Ovary (tissue), 9 donors: ENCODE results near the gene DST. TPM values are rescaled to one million over a fixed set of nuclear protein-coding genes. Genes with fewer than 3 reads are reported as not detected.

Source experiments
- DNase-seq, 5 donors: peaks; one replicate each; pipeline ENCODE4 v3.0.0-alpha.2; 2019 to 2020
- H3K27ac ChIP-seq, 2 donors: fragments of 200-600 bp; one replicate each; pipeline versions ENCODE4 v1.5.1 to v1.8.0; 2019 to 2022
- H3K27me3 ChIP-seq: fragments of 200-600 bp; one replicate; pipeline ENCODE4 v1.8.0; 2022
- H3K36me3 ChIP-seq: fragments of 200-600 bp; sonication (generic); one replicate; pipeline ENCODE4 v1.5.1; 2019
- H3K4me1 ChIP-seq: one replicate; pipeline ENCODE4 v1.8.1; 2013; ENCODE audit warnings: mild to moderate bottlenecking, moderate library complexity; ENCODE audit not compliant: insufficient read depth
- H3K4me3 ChIP-seq: fragments of 200-600 bp; sonication (generic); one replicate; pipeline ENCODE4 v1.5.1; 2017
- H3K9me3 ChIP-seq, 2 donors: fragments of 200-600 bp in 1 of 2; sonication (generic) in 1 of 2; one replicate each; pipeline versions ENCODE4 v1.5.1 to v1.8.1; 2013 to 2019; ENCODE audit warnings: mild to moderate bottlenecking in 1 of 2, moderate library complexity in 1 of 2
- CTCF ChIP-seq, 3 donors: fragments of 450-650 bp in 2 of 3; fragments of 200-600 bp in 1 of 3; IDR thresholded peaks; one replicate each; pipeline versions ENCODE4 v1.5.1 to v1.8.0; 2016 to 2022; ENCODE audit warnings: antibody characterized with exemption in 3 of 3, mild to moderate bottlenecking in 1 of 3
- EP300 ChIP-seq: sonication (generic); formaldehyde crosslinking; IDR thresholded peaks from one replicate; pipeline ENCODE4 v1.6.1; 2017; ENCODE audit warnings: antibody characterized with exemption
- POLR2A ChIP-seq: fragments of 450-650 bp; IDR thresholded peaks from one replicate; pipeline ENCODE4 v1.6.1; 2017; ENCODE audit warnings: antibody characterized with exemption, mild to moderate bottlenecking, moderate library complexity
- WGBS, 3 donors: extraction: QIAGEN DNeasy Blood & Tissue Kit in 1 of 3; methylation state at CpG; one replicate each; pipeline versions ENCODE4 v1.1.5 to v1.1.7; 2013 to 2017; 5-methylcytosine and 5-hydroxymethylcytosine counted together
- intact Hi-C, 4 donors: fragments of 100-400 bp; cut with DNase I; formaldehyde crosslinking; loops; one replicate each; pipeline versions ENCODE4 v1.11.0 to v1.15.1; 2022 to 2023
- polyA plus RNA-seq, 2 donors: library from polyadenylated mRNA; stranded (reverse); fragments of 200-250 nt in 1 of 2; fragments of 350-450 nt in 1 of 2; fragmentation: Illumina TruSeq in 1 of 2; extraction: RNeasy Lipid Tissue Mini Kit (QIAGEN cat#74804) in 1 of 2; gene quantifications; one replicate each; pipeline ENCODE4 v1.2.3, GENCODE V29; 2013 to 2014
- total RNA-seq, 7 donors: library from RNA; depleted of rRNA in 2 of 7; stranded (reverse); fragments of >200 nt in 2 of 7; fragmentation: NEBNext Ultra II Directional in 3 of 7; extraction: Animal tissue kit (Norgen Biotek cat#: 25700) in 3 of 7; gene quantifications; one replicate each; pipeline versions ENCODE4 v1.1.0 to v1.2.4, GENCODE V29; 2016 to 2023
- donor health status: DM: no; HTN: no; CAD: no; lungs with moderate emphysema.
- donor health status: DM: no; HTN: no; CAD: no.
- donor health status: Bipolar disorder and iron deficiency.
- donor health status: DM: yes; HTN: yes; CAD: no.
- donor health status: DM: no; HTN: no; CAD: no.
- donor health status: DM: yes; HTN: yes; CAD: no.

The DST gene
- total and polyA plus RNA-seq, 9 donors: 124 to 290 (median 174) TPM

GRCh38 chr6:56595490-56596122, 47.1 kb downstream of the DST start:
- peak; percentile 12 to 49 (median 40) for DNase-seq
- no peak overlapping the region for H3K4me3 ChIP-seq
- TF ChIP-seq CTCF (IDR thresholded peaks at IDR 0.05): peak; percentile 31 to 58 (median 48)
- TF ChIP-seq EP300: no peak
- no peak overlapping the region for H3K27ac ChIP-seq
- H3K9me3 ChIP-seq: no peaks in the 10 kb centered on the region
- H3K4me1 ChIP-seq: no peaks in the 10 kb centered on the region
- 45 to 49% (median 49%) methylated on average over 6 of the region's 6 CpGs for WGBS, 3 donors
- no peaks in the 10 kb centered on the region for H3K36me3 ChIP-seq
- peaks cover 2% of the 10 kb centered on the region for H3K27me3 ChIP-seq
- intact Hi-C loops: loop anchor here in 3 of 4 donors (2.0 to 10.0 kb wide), 3 partner anchors 231 to 239 kb away; no protein-coding TSS in a partner anchor

GRCh38 chr6:56594699-56595098, 48.0 kb downstream of the DST start:
- no peak overlapping the region for H3K27ac ChIP-seq

GRCh38 chr6:56593801-56594318, 48.8 kb downstream of the DST start:
- no peaks in the 10 kb centered on the region for H3K9me3 ChIP-seq
- H3K27me3 ChIP-seq: peaks cover 2% of the 10 kb centered on the region
- TF ChIP-seq POLR2A (no peak), EP300 (no peak), CTCF (IDR thresholded peaks at IDR 0.05) (no peak)
- 77 to 79% (median 77%) methylated on average over 5 of the region's 5 CpGs for WGBS, 3 donors
- H3K27ac ChIP-seq: no peak overlapping the region
- H3K4me3 ChIP-seq: no peak overlapping the region
- no peaks in the 10 kb centered on the region for H3K4me1 ChIP-seq
- H3K36me3 ChIP-seq: no peaks in the 10 kb centered on the region
- DNase-seq: no peak
- intact Hi-C loops: loop anchor here in 3 of 4 donors (2.0 to 10.0 kb wide), 3 partner anchors 229 to 237 kb away; no protein-coding TSS in a partner anchor

More at GRCh38 chr6:56594699-56595098, 48.0 kb downstream of the DST start:
- Histone ChIP-seq H3K9me3 (no peaks in the 10 kb centered on the region), H3K27me3 (peaks cover 2% of the 10 kb centered on the region), H3K4me3 (no peak overlapping the region), H3K4me1 (no peaks in the 10 kb centered on the region), H3K36me3 (no peaks in the 10 kb centered on the region)
- no peak for DNase-seq
- TF ChIP-seq EP300 (no peak), POLR2A (no peak), CTCF (IDR thresholded peaks at IDR 0.05) (no peak)
- intact Hi-C loops: loop anchor here in 3 of 4 donors (2.0 to 10.0 kb wide), 3 partner anchors 230 to 238 kb away; no protein-coding TSS in a partner anchor

- H3K9me3 ChIP-seq: no peaks in the 10 kb centered on the region
- intact Hi-C loops: no loop called here
- no peaks in the 10 kb centered on the region for H3K36me3 ChIP-seq
- no peak overlapping the region for H3K4me3 ChIP-seq
- no peak overlapping the region for H3K27ac ChIP-seq
- no peak for DNase-seq
- TF ChIP-seq EP300 (no peak), POLR2A (no peak), CTCF (IDR thresholded peaks at IDR 0.05) (no peak)
- no peaks in the 10 kb centered on the region for H3K27me3 ChIP-seq
- 93 to 96% (median 94%) methylated on average over 3 of the region's 3 CpGs for WGBS, 3 donors
- H3K4me1 ChIP-seq: peaks cover 2% of the 10 kb centered on the region
Measured at GRCh38 chr6:56582236-56582635, 60.5 kb downstream of the DST start.
